ENCODE results near the gene C22orf39.

DNA sequence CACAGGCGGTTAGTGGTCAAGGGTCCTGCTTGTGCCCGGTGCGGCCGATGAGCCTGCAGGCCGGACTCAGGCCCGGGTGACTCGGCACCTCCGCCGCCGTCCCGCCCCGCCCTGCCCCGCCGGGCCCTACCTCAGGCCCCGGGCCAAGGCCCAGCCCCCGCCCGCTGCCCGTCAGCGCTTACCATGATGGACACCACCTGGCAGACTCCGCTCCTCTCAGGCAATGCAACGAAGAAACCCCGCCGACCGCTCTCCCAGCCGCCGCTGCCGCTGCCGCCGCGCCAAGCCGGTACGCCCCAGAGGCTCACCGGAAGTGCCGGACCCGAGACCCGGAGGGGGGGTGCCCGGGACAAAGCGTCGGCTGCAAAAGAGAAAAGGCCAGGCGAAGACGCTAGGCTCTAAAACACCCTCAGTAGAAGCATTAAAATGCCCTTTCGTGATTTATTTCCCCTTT lies 31.4 kb upstream of the C22orf39 start, which contains the start of gene UFD1:
- TF ChIP-seq CTCF (IDR thresholded peaks at IDR 0.05), result peak in 1 of 6 experiments; percentile 7
- peak in 1 of 2 donors; percentile 53 for TF ChIP-seq POLR2A (IDR thresholded peaks at IDR 0.05)

Data from Peyer's patch (tissue), 4 donors.